ENCODE results near the gene SP1.
"Not testable (repeated sequence)": the region's sequence is repeated elsewhere in the genome, so short reads cannot be mapped to it uniquely, and the experiment has no call there.

Gene SP1

DNA sequence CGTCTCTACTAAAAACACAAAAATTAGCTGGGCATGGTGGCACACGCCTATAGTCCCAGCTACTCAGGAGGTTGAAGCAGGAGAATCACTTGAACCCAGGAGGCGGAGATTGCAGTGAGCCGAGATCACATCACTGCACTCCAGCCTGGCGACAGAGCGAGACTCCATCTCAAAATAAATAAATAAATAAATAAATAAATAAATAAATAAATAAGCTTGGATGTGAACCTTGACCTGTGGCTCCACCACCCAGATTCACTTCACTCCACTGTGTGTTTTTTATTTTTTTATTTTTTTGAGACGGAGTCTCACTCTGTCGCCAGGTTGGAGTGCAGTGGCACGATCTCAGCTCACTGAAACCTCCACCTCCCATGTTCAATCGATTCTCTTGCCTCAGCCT lies 18.3 kb upstream of the SP1 start:
- not testable (repeated sequence) for DNase-seq

DNA sequence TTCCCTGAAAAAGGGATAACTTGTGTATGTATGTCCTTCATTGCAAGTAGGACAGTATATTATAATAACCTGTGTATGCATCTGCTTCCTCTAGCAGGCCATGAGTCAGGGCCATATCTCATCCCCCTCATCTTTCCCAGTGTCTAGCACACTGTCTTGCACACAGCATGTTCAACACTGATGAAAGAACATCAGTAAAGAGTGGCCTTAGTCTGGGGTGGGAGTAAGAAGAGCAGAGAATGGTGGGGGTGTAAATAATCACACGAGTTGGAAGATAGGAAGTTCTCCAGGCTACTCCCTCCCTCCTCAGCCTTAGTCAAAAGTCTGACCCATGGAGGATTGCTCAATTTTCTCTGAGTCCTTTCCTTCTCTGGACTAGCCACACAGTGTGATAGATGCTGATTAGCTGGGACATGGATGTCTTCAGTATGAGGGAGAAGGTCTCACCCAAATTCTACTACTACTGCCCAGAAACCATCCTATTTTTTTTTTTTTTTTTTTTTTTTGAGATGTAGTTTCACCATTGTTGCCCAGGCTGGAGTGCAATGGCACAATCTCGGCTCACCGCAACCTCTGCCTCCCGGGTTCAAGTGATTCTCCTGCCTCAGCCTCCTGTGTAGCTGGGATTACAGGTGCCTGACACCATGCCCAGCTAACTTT lies 14.6 kb upstream of the SP1 start:
- no peak for DNase-seq

DNA sequence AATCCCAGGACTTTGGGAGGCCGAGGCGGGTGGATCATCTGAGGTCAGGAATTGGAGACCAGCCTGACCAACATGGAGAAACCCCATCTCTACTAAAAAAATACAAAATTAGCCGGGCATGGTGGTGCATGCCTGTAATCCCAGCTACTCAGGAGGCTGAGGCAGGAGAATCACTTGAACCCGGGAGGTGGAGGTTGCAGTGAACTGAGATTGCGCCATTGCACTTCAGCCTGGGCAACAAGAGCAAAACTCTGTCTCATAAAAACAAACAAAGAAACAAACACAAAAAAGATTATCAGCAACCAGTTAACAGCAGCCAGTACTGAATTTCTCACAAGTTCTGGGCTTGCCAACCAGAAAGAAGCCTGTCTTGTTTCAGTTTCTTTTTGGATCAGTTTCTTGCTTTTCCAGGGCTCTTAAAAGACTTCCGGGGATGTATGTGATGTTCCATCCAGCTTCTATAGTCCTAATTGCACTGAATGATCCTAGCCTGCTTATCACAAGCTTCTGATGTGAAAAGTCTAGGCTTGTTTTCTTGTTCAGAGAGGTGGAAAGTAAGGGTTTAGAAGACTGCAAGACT lies 6.3 kb upstream of the SP1 start:
- not testable (repeated sequence) for DNase-seq

- not testable (repeated sequence) for DNase-seq
Measured at GRCh38 chr12:53374277-53374676, 5.7 kb upstream of the SP1 start.

- no peak for DNase-seq
Measured at GRCh38 chr12:53376747-53377146, 3.2 kb upstream of the SP1 start.

DNA sequence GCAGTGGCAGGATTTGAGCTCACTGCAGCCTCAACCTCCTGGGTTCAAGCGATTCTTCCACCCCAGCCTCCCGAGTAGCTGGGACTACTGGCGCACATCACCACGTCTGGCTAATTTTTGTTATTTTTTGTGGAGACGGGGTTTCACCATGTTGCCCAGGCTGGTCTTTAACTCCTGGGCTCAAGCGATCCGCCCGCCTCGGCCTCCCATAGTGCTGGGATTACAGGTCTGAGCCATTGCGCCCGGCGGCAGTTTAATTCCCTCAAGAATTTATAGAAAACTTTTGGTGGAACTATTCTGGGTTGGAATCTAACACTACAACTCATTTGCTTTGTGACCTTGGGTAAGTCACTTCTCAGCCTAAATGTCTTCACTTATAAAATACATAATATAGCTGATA lies 1.8 kb upstream of the SP1 start:
- no peak for DNase-seq

GRCh38 chr12:53378724-53379388 lies 1.1 kb upstream of the SP1 start:
- DNase-seq = no peak

- DNase-seq = peak; percentile 80
Measured at GRCh38 chr12:53379389-53380103, 430 bp upstream of the SP1 start.

GRCh38 chr12:53380794-53381730 lies 1.1 kb downstream of the SP1 start:
- DNase-seq = no peak

- peak; percentile 11 for DNase-seq
Measured at GRCh38 chr12:53381731-53382630, 2.0 kb downstream of the SP1 start.

GRCh38 chr12:53383258-53383657 lies 3.3 kb downstream of the SP1 start:
- DNase-seq = no peak

DNA sequence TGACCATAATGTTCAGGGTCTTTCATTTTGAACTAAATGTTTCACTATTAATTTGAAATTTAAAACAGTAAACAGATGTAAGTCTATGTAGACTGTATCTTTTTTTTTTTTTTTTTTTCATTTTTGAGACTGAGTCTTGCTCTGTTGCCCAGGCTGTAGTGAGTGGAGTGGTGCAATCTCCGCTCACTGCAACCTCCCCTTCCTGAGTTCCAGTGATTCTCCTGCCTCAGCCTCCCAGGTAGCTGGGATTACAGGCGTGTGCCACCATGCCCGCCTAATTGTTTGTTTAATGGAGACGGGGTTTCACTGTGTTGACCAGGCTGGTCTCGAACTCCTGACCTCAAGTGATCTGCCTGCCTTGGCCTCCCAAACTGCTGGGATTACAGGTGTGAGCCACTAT lies 6.4 kb downstream of the SP1 start:
- not testable (repeated sequence) for DNase-seq

DNA sequence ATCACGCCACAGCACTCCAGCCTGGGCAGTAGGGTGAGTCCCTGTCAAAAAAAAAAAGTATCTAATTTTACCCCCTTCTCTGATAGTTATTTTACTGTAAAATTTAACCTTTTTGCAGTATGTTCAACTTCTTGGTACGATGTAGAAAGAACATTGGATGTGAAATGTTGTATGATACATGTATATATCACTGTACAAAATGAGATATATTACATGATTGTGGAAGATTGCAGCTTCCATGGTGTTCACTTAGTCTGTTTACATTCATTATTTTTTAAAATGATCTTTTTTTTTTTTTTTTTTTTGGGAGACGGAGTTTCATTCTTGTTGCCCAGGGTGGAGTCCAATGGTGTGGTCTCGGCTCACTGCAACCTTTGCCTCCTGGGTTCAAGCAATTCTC lies 9.0 kb downstream of the SP1 start:
- DNase-seq = no peak

- no peak for DNase-seq
Measured at GRCh38 chr12:53389702-53390101, 9.7 kb downstream of the SP1 start.

DNA sequence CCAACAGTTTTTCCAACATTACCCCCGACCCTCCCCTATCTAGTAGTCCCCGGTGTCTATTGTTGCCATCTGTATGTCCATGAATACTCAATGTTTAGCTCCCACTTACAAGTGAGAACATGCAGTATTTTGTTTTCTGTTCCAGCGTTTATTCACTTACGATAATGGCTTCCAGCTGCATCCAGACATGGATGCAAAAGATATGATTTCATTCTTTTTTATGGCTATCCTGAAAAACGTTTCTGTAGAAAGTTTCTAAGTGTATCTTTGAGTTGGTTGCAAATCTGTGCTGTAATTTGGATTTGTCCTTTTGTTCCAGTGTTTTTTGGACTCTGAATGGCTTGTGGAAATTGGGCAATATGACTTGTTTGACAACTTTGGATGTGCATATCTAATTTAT lies 11.7 kb downstream of the SP1 start:
- no peak for DNase-seq

DNA sequence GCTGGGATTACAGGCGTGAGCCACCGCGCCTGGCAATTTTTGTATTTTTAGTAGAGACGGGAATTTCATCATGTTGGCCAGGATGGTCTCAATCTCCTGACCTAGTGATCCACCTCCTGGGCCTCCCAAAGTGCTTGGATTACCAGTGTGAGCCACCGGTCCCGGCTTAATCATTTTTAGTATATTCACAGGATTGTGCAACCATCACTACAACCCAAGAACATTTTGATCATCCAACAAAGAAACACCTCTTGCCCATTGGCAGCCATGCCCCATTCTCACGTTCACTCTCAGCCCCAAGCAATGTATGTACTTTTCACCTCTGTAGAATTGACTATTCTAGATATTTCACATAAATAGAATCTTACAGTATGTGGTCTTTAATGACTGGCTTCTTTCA lies 19.9 kb downstream of the SP1 start:
- no peak for DNase-seq

DNA sequence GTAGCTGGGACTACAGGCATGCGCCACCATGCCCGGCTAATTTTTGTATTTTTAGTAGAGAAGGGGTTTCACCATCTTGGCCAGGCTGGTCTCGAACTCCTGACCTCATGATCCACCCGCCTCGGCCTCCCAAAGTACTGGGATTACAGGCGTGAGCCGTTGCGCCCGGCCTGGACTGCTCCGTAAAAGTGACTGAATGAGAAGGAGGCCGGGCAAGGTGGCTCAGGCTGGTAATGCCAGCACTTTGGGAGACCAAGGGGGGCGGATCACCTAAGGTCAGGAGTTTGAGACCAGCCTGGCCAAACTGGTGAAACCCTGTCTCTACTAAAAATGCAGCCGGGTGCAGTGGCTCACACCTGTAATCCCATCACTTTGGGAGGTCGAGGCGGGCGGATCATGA lies 22.4 kb downstream of the SP1 start:
- DNase-seq = not testable (repeated sequence)

GRCh38 chr12:53402871-53403270 lies 22.9 kb downstream of the SP1 start:
- no peak for DNase-seq

DNA sequence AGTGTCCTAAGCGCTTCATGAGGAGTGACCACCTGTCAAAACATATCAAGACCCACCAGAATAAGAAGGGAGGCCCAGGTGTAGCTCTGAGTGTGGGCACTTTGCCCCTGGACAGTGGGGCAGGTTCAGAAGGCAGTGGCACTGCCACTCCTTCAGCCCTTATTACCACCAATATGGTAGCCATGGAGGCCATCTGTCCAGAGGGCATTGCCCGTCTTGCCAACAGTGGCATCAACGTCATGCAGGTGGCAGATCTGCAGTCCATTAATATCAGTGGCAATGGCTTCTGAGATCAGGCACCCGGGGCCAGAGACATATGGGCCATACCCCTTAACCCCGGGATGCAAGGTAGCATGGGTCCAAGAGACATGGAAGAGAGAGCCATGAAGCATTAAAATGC lies 31.0 kb downstream of the SP1 start:
- DNase-seq = no peak

- DNase-seq = no peak
Measured at GRCh38 chr12:53413485-53414204, 33.7 kb downstream of the SP1 start.
